NCI-H345 (cell line): ENCODE data around the gene KRTAP20-2.

ENCODE experiments used
- DNase-seq: peaks from one replicate; lab custom pipeline; 2025; lab: John Stamatoyannopoulos, UW

Gene KRTAP20-2

GRCh38 chr21:30634906-30635305 lies at the start of gene KRTAP20-2:
KRTAP20-2 (plus strand) TSS chr21:30635206; CDS start chr21:30635264, 58 bp downstream.
- DNase-seq = no peak

GRCh38 chr21:30590297-30590696 lies 44.7 kb upstream of the KRTAP20-2 start, which contains the start of gene KRTAP22-2:
KRTAP22-2 (minus strand) TSS chr21:30590397.
- DNase-seq = no peak

- DNase-seq = no peak
Observed at GRCh38 chr21:30592140-30592539, 42.9 kb upstream of the KRTAP20-2 start, which contains the start of gene KRTAP6-3. KRTAP6-3 (plus strand) TSS chr21:30592440; CDS start chr21:30592446, 6 bp downstream.

GRCh38 chr21:30598802-30599201 lies 36.2 kb upstream of the KRTAP20-2 start, which contains the start of gene KRTAP6-2:
KRTAP6-2 (minus strand) TSS chr21:30598902; CDS start chr21:30598874, 28 bp downstream.
- no peak for DNase-seq

- no peak for DNase-seq
Observed at GRCh38 chr21:30600787-30601186, 34.2 kb upstream of the KRTAP20-2 start, which contains the start of gene KRTAP22-1. KRTAP22-1 (plus strand) TSS chr21:30601087.

GRCh38 chr21:30605968-30606367 lies 29.0 kb upstream of the KRTAP20-2 start:
- DNase-seq = no peak

- no peak for DNase-seq
Observed at GRCh38 chr21:30612132-30612531, 22.9 kb upstream of the KRTAP20-2 start.

- no peak for DNase-seq
Observed at GRCh38 chr21:30613836-30614235, 21.2 kb upstream of the KRTAP20-2 start, which contains the start of gene KRTAP6-1. KRTAP6-1 (minus strand) TSS chr21:30613930; CDS start chr21:30613904, 26 bp downstream.

- no peak for DNase-seq
Observed at GRCh38 chr21:30615199-30615598, 19.8 kb upstream of the KRTAP20-2 start.

GRCh38 chr21:30616125-30616524 lies 18.9 kb upstream of the KRTAP20-2 start, which contains the start of gene KRTAP20-1:
KRTAP20-1 (plus strand) TSS chr21:30616425; CDS start chr21:30616455, 30 bp downstream.
- DNase-seq = no peak

- DNase-seq = no peak
Observed at GRCh38 chr21:30620080-30620479, 14.9 kb upstream of the KRTAP20-2 start.

- no peak for DNase-seq
Observed at GRCh38 chr21:30620522-30620921, 14.5 kb upstream of the KRTAP20-2 start, which contains the start of gene KRTAP20-4. KRTAP20-4 (plus strand) TSS chr21:30620627.

GRCh38 chr21:30623362-30623761 lies 11.6 kb upstream of the KRTAP20-2 start:
- no peak for DNase-seq

- DNase-seq = no peak
Observed at GRCh38 chr21:30625449-30626165, 9.4 kb upstream of the KRTAP20-2 start.

GRCh38 chr21:30628109-30628508 lies 6.9 kb upstream of the KRTAP20-2 start:
- DNase-seq = no peak

- DNase-seq = no peak
Observed at GRCh38 chr21:30629200-30629599, 5.8 kb upstream of the KRTAP20-2 start.

GRCh38 chr21:30638686-30639085 lies 3.7 kb downstream of the KRTAP20-2 start:
- no peak for DNase-seq

- DNase-seq = no peak
Observed at GRCh38 chr21:30642564-30642963, 7.6 kb downstream of the KRTAP20-2 start, which contains the start of gene KRTAP20-3. KRTAP20-3 (plus strand) TSS chr21:30642864.

GRCh38 chr21:30646904-30647414 lies 12.0 kb downstream of the KRTAP20-2 start:
- no peak for DNase-seq

- DNase-seq = no peak
Observed at GRCh38 chr21:30652891-30653290, 17.9 kb downstream of the KRTAP20-2 start.

- no peak for DNase-seq
Observed at GRCh38 chr21:30668776-30669175, 33.8 kb downstream of the KRTAP20-2 start.

- DNase-seq = no peak
Observed at GRCh38 chr21:30672985-30673650, 38.1 kb downstream of the KRTAP20-2 start.
